Astrocyte (in vitro differentiated cells and primary cell): ENCODE measurements around the gene PDZD2. TPM values are rescaled to one million over a fixed set of nuclear protein-coding genes. Genes with fewer than 3 reads are reported as not detected.
"Not testable (repeated sequence)": the region's sequence is repeated elsewhere in the genome, so short reads cannot be mapped to it uniquely, and the experiment has no call there.

ENCODE experiments used
- DNase-seq: peaks from one replicate; pipeline ENCODE4 v3.0.0-alpha.2; 2010; ENCODE audit warnings: low read depth
- FAIRE-seq: peaks from 2 replicates; lab custom pipeline; 2011; peaks lifted over from hg19 to GRCh38; lab: Jason Lieb, UNC
- H2AFZ ChIP-seq: 2 replicates; pipeline ENCODE4 v1.6.0; 2012; ENCODE audit warnings: low read depth, low read length, inconsistent platforms
- H3K27ac ChIP-seq: 2 replicates; pipeline ENCODE4 v1.5.1; 2011; ENCODE audit warnings: low read depth, low read length, inconsistent platforms
- H3K27me3 ChIP-seq: 2 replicates; pipeline ENCODE4 v1.6.0; 2011; ENCODE audit warnings: low read length, inconsistent platforms; ENCODE audit not compliant: insufficient read depth
- H3K36me3 ChIP-seq: 2 replicates; pipeline ENCODE4 v1.5.1; 2011; ENCODE audit warnings: low read length, inconsistent platforms; ENCODE audit not compliant: insufficient read depth
- H3K4me1 ChIP-seq: 2 replicates; pipeline ENCODE4 v1.5.1; 2011; ENCODE audit warnings: low read length, inconsistent platforms; ENCODE audit not compliant: insufficient read depth
- H3K4me2 ChIP-seq: 2 replicates; pipeline ENCODE4 v1.6.0; 2012; ENCODE audit warnings: low read length, inconsistent platforms
- H3K4me3 ChIP-seq: 2 replicates; pipeline ENCODE4 v1.5.1; 2011; ENCODE audit warnings: low read depth, mild to moderate bottlenecking, low read length, inconsistent platforms; ENCODE audit not compliant: insufficient read depth
- H3K79me2 ChIP-seq: 2 replicates; pipeline ENCODE4 v1.6.0; 2012; ENCODE audit warnings: mild to moderate bottlenecking, low read length, inconsistent platforms; ENCODE audit not compliant: insufficient read depth
- H3K9ac ChIP-seq: 2 replicates; pipeline ENCODE4 v1.6.0; 2012; ENCODE audit warnings: mild to moderate bottlenecking, low read length, inconsistent platforms
- H3K9me3 ChIP-seq: 2 replicates; pipeline ENCODE4 v1.5.1; 2012; ENCODE audit warnings: low read depth, mild to moderate bottlenecking, low read length, inconsistent platforms; ENCODE audit not compliant: insufficient read depth
- H4K20me1 ChIP-seq: 2 replicates; pipeline ENCODE4 v1.6.0; 2012; ENCODE audit warnings: low read length, inconsistent platforms; ENCODE audit not compliant: insufficient read depth
- H3K27ac Mint-ChIP-seq: one replicate; pipeline ENCODE4 v1.8.0; 2021; ENCODE audit warnings: mild to moderate bottlenecking, mixed read lengths; ENCODE audit not compliant: unreplicated experiment
- H3K27me3 Mint-ChIP-seq: one replicate; pipeline ENCODE4 v1.8.0; 2021; ENCODE audit warnings: low read depth, mixed read lengths; ENCODE audit not compliant: unreplicated experiment
- H3K36me3 Mint-ChIP-seq: one replicate; pipeline ENCODE4 v1.8.0; 2021; ENCODE audit warnings: low read depth, mixed read lengths; ENCODE audit not compliant: unreplicated experiment
- H3K4me1 Mint-ChIP-seq: one replicate; pipeline ENCODE4 v1.8.0; 2021; ENCODE audit warnings: low read depth, mixed read lengths; ENCODE audit not compliant: unreplicated experiment
- H3K4me3 Mint-ChIP-seq: one replicate; pipeline ENCODE4 v1.8.0; 2021; ENCODE audit warnings: mild to moderate bottlenecking, moderate library complexity, mixed read lengths; ENCODE audit not compliant: unreplicated experiment
- H3K9me3 Mint-ChIP-seq: one replicate; pipeline ENCODE4 v1.8.0; 2021; ENCODE audit warnings: mild to moderate bottlenecking, mixed read lengths; ENCODE audit not compliant: unreplicated experiment
- EZH2 ChIP-seq: IDR thresholded peaks from 2 replicates; pipeline ENCODE4 v1.6.1; 2012; ENCODE audit warnings: mild to moderate bottlenecking, low read length, inconsistent platforms; ENCODE audit not compliant: insufficient read depth
- total RNA-seq: library from RNA; stranded (reverse); gene quantifications from 2 replicates; pipeline ENCODE4 v1.2.1, GENCODE V29; 2021
- TF ChIP-seq, protein P1 (sequence below): IDR thresholded peaks from 2 replicates; pipeline ENCODE4 v1.5.1; 2011; ENCODE audit warnings: low read depth, mild to moderate bottlenecking, inconsistent platforms, low read length, moderate library complexity; ENCODE audit not compliant: insufficient read depth

Gene PDZD2
- total RNA-seq, 1 donor from 2014 or later, result 10.3 TPM

DNA sequence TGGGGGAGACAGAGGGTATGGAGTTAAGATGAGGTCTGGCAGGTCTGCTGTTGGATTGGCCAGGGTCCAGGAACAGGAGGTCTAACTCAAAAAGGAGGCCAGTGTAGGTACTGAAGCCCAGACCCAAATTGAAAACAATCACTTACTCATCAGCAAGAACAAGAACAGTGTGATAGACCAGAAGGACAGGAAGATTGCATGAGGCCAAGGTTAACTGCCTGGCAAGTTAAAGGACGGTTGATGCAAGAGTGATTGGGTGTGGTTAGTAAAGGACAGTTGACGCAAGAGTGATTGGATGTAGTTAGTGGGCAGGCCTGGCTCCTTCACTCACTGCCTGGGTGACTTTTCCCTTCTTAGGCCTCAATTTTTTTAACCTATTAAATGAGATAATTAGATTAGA, 132.6 kb downstream of the PDZD2 start:
- Histone ChIP-seq H3K27ac (no peak overlapping the region), H2AFZ (no peak overlapping the region), H3K4me3 (no peak overlapping the region), H3K79me2 (no peaks in the 10 kb centered on the region), H3K36me3 (no peaks in the 10 kb centered on the region), H3K27me3 (peaks cover 9% of the 10 kb centered on the region), H4K20me1 (no peaks in the 10 kb centered on the region), H3K4me2 (no peak overlapping the region), H3K9ac (no peak overlapping the region), H3K4me1 (no peaks in the 10 kb centered on the region), H3K9me3 (no peaks in the 10 kb centered on the region)
- H3K9me3 Mint-ChIP-seq, result peaks cover 2% of the 10 kb centered on the region
- no peak for FAIRE-seq
- H3K27me3 Mint-ChIP-seq, result peaks cover 9% of the 10 kb centered on the region
- no peaks in the 10 kb centered on the region for H3K36me3 Mint-ChIP-seq
- no peaks in the 10 kb centered on the region for H3K4me1 Mint-ChIP-seq
- no peak for DNase-seq
- TF ChIP-seq, protein P1, sequence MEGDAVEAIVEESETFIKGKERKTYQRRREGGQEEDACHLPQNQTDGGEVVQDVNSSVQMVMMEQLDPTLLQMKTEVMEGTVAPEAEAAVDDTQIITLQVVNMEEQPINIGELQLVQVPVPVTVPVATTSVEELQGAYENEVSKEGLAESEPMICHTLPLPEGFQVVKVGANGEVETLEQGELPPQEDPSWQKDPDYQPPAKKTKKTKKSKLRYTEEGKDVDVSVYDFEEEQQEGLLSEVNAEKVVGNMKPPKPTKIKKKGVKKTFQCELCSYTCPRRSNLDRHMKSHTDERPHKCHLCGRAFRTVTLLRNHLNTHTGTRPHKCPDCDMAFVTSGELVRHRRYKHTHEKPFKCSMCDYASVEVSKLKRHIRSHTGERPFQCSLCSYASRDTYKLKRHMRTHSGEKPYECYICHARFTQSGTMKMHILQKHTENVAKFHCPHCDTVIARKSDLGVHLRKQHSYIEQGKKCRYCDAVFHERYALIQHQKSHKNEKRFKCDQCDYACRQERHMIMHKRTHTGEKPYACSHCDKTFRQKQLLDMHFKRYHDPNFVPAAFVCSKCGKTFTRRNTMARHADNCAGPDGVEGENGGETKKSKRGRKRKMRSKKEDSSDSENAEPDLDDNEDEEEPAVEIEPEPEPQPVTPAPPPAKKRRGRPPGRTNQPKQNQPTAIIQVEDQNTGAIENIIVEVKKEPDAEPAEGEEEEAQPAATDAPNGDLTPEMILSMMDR, result no peak
- TF ChIP-seq EZH2, result no peak
- no peak overlapping the region for H3K27ac Mint-ChIP-seq
- H3K4me3 Mint-ChIP-seq, result no peak overlapping the region

DNA sequence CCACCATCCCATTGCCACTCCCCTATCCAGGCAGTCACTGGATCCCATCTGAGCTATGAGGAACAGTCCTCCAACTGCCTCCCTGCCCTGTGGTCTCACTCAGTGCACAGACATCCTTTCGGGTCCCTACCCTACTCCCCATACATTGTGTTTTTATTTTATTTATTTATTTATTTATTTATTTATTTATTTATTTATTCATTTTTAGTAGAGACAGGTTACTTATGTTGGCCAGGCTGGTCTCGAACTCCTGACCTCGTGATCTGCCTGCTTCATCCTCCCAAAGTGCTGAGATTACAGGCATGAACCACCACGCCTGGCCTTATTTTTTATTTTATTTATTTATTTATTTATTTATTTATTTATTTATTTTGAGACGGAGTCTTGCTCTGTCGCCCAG, 137.4 kb downstream of the PDZD2 start:
- H3K27me3 Mint-ChIP-seq, H3K4me3 Mint-ChIP-seq, H2AFZ ChIP-seq, H3K27me3 ChIP-seq, H3K9me3 Mint-ChIP-seq, H3K27ac Mint-ChIP-seq, DNase-seq, H3K4me2 ChIP-seq, H3K36me3 ChIP-seq, FAIRE-seq, H3K9me3 ChIP-seq, H3K4me1 Mint-ChIP-seq, H4K20me1 ChIP-seq, H3K79me2 ChIP-seq, H3K9ac ChIP-seq, H3K4me1 ChIP-seq, H3K4me3 ChIP-seq, H3K36me3 Mint-ChIP-seq, H3K27ac ChIP-seq: not testable (repeated sequence)

DNA sequence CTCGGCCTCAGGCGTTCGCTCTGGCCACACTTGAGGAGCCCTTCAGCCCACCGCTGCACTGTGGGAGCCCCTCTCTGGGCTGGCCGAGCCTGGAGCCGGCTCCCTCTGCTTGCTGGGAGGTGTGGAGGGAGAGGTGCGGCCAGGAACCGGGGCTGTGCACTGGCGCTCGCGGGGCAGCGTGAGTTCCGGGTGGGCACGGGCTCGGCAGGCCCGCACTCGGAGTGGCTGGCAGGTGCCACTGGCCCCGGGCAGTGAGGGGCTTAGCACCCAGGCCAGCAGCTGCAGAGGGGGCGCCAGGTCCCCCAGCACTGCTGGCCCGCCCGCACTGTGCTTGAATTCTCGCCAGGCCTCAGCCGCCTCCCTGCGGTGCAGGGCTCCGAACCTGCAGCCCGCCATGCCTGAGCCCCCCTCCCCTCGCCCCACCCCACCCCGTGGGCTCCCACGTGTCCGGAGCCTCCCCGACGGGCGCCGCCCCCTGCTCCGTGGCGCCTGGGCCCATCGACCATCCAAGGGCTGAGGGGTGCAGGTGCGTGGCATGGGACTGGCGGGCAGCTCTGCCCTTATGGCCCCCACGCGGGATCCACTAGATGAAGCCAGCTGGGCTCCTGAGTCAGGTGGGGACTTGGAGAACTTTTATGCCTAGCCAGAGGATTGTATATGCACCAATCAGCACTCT, 138.2 kb downstream of the PDZD2 start:
- no peaks in the 10 kb centered on the region for H3K4me1 ChIP-seq
- Mint-ChIP-seq H3K27me3 (peaks cover 4% of the 10 kb centered on the region), H3K36me3 (no peaks in the 10 kb centered on the region), H3K9me3 (peaks cover 5% of the 10 kb centered on the region), H3K27ac (no peak overlapping the region), H3K4me3 (no peak overlapping the region), H3K4me1 (peaks cover 2% of the 10 kb centered on the region)
- H3K9me3 ChIP-seq, result no peaks in the 10 kb centered on the region
- H3K27ac ChIP-seq, result no peak overlapping the region
- no peak overlapping the region for H3K4me2 ChIP-seq
- no peaks in the 10 kb centered on the region for H3K36me3 ChIP-seq
- H2AFZ ChIP-seq, result no peak overlapping the region
- no peak overlapping the region for H3K9ac ChIP-seq
- TF ChIP-seq EZH2, result no peak
- TF ChIP-seq, protein P1, result no peak
- H3K4me3 ChIP-seq, result no peak overlapping the region
- DNase-seq, result no peak
- peaks cover 2% of the 10 kb centered on the region for H3K27me3 ChIP-seq
- FAIRE-seq, result no peak
- no peaks in the 10 kb centered on the region for H3K79me2 ChIP-seq
- H4K20me1 ChIP-seq, result no peaks in the 10 kb centered on the region
